ENCODE results near the gene BCAT1. TPM values are rescaled to one million over a fixed set of nuclear protein-coding genes. Genes with fewer than 3 reads are reported as not detected.

BCAT1 gene
- total and polyA plus RNA-seq, 9 of the 15 experiments (the other 6 are each of a cell fraction or from before 2014, with no cell fraction given), result 38.5 to 157 (median 66.8) TPM

- intact Hi-C loops (cut with micrococcal nuclease), result no loop called here
- Histone ChIP-seq H3K79me2 (ENCODE audit: control insufficient read depth, insufficient read depth, low read length) (no peaks in the 10 kb centered on the region), H3K4me3 (no peak overlapping the region), H2AFZ (ENCODE audit: low read depth, low read length) (no peak overlapping the region), H3K9ac (ENCODE audit: insufficient read depth in 1 of 2, low read depth in 2 of 2, low read length in 2 of 2) (no peak overlapping the region), H3K27ac (ENCODE audit: extremely low read depth, low read depth, low read length) (no peak overlapping the region), H3K36me3 (ENCODE audit: control insufficient read depth, insufficient read depth, low read length) (no peaks in the 10 kb centered on the region), H3K4me1 (replicated peaks in 1 of 2; ENCODE audit: control insufficient read depth in 2 of 2, insufficient read depth in 2 of 2, low read length in 2 of 2) (no peaks in the 10 kb centered on the region), H3K4me2 (ENCODE audit: insufficient read depth, low read length) (no peak overlapping the region), H3K9me3 (replicated peaks; ENCODE audit: control insufficient read depth, insufficient read depth, low read depth, low read length) (no peaks in the 10 kb centered on the region), H4K20me1 (replicated peaks; ENCODE audit: control insufficient read depth, insufficient read depth, low read length) (no peaks in the 10 kb centered on the region), H3K27me3 (ENCODE audit: control insufficient read depth in 2 of 2, insufficient read depth in 2 of 2, low read length in 2 of 2) (peaks cover 5 to 8% of the 10 kb centered on the region in 2 experiments; a peak in 3 of 5 replicates), H3K9me1 (ENCODE audit: control insufficient read depth, insufficient read depth, low read length) (no peaks in the 10 kb centered on the region)
- BruUV-seq (replicated peaks), result no TSS peak
- 3% methylated on average over 4 of the region's 4 CpGs for WGBS (ENCODE audit: insufficient coverage, low coverage, missing lambda C conversion rate)
- TF ChIP-seq TOE1 (IDR thresholded peaks at IDR 0.05; ENCODE audit: borderline replicate concordance), result no peak
- no peak for TF ChIP-seq TOE1 (CRISPR knock-in tag; IDR thresholded peaks at IDR 0.05; ENCODE audit: borderline replicate concordance, low read depth)
- TF ChIP-seq GTF2E2 (tag; IDR thresholded peaks at IDR 0.05), result no peak
- no peak for TF ChIP-seq CBFA2T3 (IDR thresholded peaks at IDR 0.05)
- TF ChIP-seq DACH1 (IDR thresholded peaks at IDR 0.05; ENCODE audit: partially characterized antibody), result no peak
- TF ChIP-seq SIX5 (IDR thresholded peaks at IDR 0.05; ENCODE audit: borderline replicate concordance in 1 of 2, insufficient read depth in 1 of 2, low read depth in 1 of 2, low read length in 2 of 2), result no peak
- TF ChIP-seq, protein P1, sequence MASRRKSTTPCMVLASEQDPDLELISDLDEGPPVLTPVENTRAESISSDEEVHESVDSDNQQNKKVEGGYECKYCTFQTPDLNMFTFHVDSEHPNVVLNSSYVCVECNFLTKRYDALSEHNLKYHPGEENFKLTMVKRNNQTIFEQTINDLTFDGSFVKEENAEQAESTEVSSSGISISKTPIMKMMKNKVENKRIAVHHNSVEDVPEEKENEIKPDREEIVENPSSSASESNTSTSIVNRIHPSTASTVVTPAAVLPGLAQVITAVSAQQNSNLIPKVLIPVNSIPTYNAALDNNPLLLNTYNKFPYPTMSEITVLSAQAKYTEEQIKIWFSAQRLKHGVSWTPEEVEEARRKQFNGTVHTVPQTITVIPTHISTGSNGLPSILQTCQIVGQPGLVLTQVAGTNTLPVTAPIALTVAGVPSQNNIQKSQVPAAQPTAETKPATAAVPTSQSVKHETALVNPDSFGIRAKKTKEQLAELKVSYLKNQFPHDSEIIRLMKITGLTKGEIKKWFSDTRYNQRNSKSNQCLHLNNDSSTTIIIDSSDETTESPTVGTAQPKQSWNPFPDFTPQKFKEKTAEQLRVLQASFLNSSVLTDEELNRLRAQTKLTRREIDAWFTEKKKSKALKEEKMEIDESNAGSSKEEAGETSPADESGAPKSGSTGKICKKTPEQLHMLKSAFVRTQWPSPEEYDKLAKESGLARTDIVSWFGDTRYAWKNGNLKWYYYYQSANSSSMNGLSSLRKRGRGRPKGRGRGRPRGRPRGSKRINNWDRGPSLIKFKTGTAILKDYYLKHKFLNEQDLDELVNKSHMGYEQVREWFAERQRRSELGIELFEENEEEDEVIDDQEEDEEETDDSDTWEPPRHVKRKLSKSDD (conservative IDR thresholded peaks at IDR 0.05; ENCODE audit: low read length), result no peak
- TF ChIP-seq ZNF324 (CRISPR knock-in tag; IDR thresholded peaks at IDR 0.05), result no peak
- TF ChIP-seq ZFX (CRISPR knock-in tag; IDR thresholded peaks at IDR 0.05), result no peak
- no peak for TF ChIP-seq ZNF408 (CRISPR knock-in tag; IDR thresholded peaks at IDR 0.05; ENCODE audit: low read depth)
- no peak for TF ChIP-seq ZNF140 (CRISPR knock-in tag; IDR thresholded peaks at IDR 0.05)
- TF ChIP-seq SRSF7 (optimal IDR thresholded peaks at IDR 0.05; ENCODE audit: low read depth, low read length), result no peak
- no peak for TF ChIP-seq FOXP1 (CRISPR knock-in tag; IDR thresholded peaks at IDR 0.05)
- no peak for TF ChIP-seq PRPF4 (IDR thresholded peaks at IDR 0.05; ENCODE audit: insufficient read depth, low read depth, low read length, poor library complexity, severe bottlenecking)
- TF ChIP-seq SPI1 (IDR thresholded peaks at IDR 0.05; ENCODE audit: borderline replicate concordance, low read depth, low read length), result no peak
- no peak for TF ChIP-seq GTF3C2 (IDR thresholded peaks at IDR 0.05; ENCODE audit: borderline replicate concordance, extremely low read depth, insufficient read length)
- TF ChIP-seq, protein P2, sequence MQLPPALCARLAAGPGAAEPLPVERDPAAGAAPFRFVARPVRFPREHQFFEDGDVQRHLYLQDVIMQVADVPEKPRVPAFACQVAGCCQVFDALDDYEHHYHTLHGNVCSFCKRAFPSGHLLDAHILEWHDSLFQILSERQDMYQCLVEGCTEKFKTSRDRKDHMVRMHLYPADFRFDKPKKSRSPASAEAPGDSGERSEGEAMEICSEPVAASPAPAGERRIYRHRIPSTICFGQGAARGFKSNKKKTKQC (CRISPR knock-in tag; IDR thresholded peaks at IDR 0.05), result no peak
- FAIRE-seq (no peak), DNase-seq (ENCODE audit: extremely low read depth in 1 of 4, low spot score in 3 of 4) (no peak), ATAC-seq (no peak)
- in situ Hi-C loops (cut with MboI), result no loop called here
- CTCF ChIA-PET (ENCODE audit: low intra/inter-chr PET ratio), result no interaction called here
- POLR2A ChIA-PET, result interaction anchor here (0.6 kb wide), 1 partner anchor 29 kb away, joined by 3 read pairs; no protein-coding TSS in a partner anchor
Measured at GRCh38 chr12:24997970-24998582, 49.2 kb upstream of the BCAT1 start.
